SH-SY5Y (cell line): ENCODE data around the gene HNRNPUL1.

ENCODE experiments used
- GATA2 ChIP-seq: IDR thresholded peaks from 2 replicates; pipeline ENCODE4 v1.6.1; 2011; ENCODE audit warnings: mild to moderate bottlenecking, low read depth, low read length
- GATA3 ChIP-seq: IDR thresholded peaks from 2 replicates; pipeline ENCODE4 v1.6.1; 2011; ENCODE audit warnings: low read depth, mild to moderate bottlenecking, low read length, moderate library complexity

Gene HNRNPUL1

GRCh38 chr19:41263850-41264580, at the start of gene HNRNPUL1:
HNRNPUL1 (plus strand) TSS chr19:41264372; CDS start chr19:41264504, 132 bp downstream.
- no peak for TF ChIP-seq GATA3
- no peak for TF ChIP-seq GATA2

- TF ChIP-seq GATA2 (no peak), GATA3 (no peak)
These were observed 46.4 kb upstream of the HNRNPUL1 start for GRCh38 chr19:41217741-41218140.

- no peak for TF ChIP-seq GATA3
- TF ChIP-seq GATA2 = no peak
These were observed 45.9 kb upstream of the HNRNPUL1 start for GRCh38 chr19:41218249-41218614.

GRCh38 chr19:41218615-41219507, 45.3 kb upstream of the HNRNPUL1 start, which contains the start of gene AXL:
AXL (plus strand) TSS chr19:41219223; CDS start chr19:41219393, 170 bp downstream.
- TF ChIP-seq GATA3 (no peak), GATA2 (no peak)

GRCh38 chr19:41219924-41220567, 44.1 kb upstream of the HNRNPUL1 start:
- TF ChIP-seq GATA2 = no peak
- TF ChIP-seq GATA3 = no peak

- no peak for TF ChIP-seq GATA2
- no peak for TF ChIP-seq GATA3
These were observed 43.4 kb upstream of the HNRNPUL1 start for GRCh38 chr19:41220811-41221210.

GRCh38 chr19:41221514-41222205, 42.5 kb upstream of the HNRNPUL1 start:
- TF ChIP-seq GATA3 (no peak), GATA2 (no peak)

- TF ChIP-seq GATA3 (no peak), GATA2 (no peak)
These were observed 41.9 kb upstream of the HNRNPUL1 start for GRCh38 chr19:41222240-41222639.

GRCh38 chr19:41223431-41224234, 40.5 kb upstream of the HNRNPUL1 start:
- no peak for TF ChIP-seq GATA2
- TF ChIP-seq GATA3 = no peak

- TF ChIP-seq GATA2 (no peak), GATA3 (no peak)
These were observed 39.5 kb upstream of the HNRNPUL1 start for GRCh38 chr19:41224632-41225031.

- TF ChIP-seq GATA2 (no peak), GATA3 (no peak)
These were observed 38.7 kb upstream of the HNRNPUL1 start for GRCh38 chr19:41225238-41226052.

GRCh38 chr19:41226053-41226873, 37.9 kb upstream of the HNRNPUL1 start:
- TF ChIP-seq GATA3 = no peak
- TF ChIP-seq GATA2 = no peak
